GM21825 (cell line): Measurements from ENCODE around the gene SIPA1L3.
A peak's percentile ranks its signal among the peaks of the same experiment; 100 is the strongest.
"Not testable (repeated sequence)": the region's sequence is repeated elsewhere in the genome, so short reads cannot be mapped to it uniquely, and the experiment has no call there.

ENCODE experiments used
- ATAC-seq: cut with Tn5 transposase; IDR thresholded peaks from one replicate; pipeline ENCODE4 v1.9.1; 2021; ENCODE audit warnings: mild to moderate bottlenecking, moderate library complexity; ENCODE audit not compliant: unreplicated experiment

Gene SIPA1L3

DNA sequence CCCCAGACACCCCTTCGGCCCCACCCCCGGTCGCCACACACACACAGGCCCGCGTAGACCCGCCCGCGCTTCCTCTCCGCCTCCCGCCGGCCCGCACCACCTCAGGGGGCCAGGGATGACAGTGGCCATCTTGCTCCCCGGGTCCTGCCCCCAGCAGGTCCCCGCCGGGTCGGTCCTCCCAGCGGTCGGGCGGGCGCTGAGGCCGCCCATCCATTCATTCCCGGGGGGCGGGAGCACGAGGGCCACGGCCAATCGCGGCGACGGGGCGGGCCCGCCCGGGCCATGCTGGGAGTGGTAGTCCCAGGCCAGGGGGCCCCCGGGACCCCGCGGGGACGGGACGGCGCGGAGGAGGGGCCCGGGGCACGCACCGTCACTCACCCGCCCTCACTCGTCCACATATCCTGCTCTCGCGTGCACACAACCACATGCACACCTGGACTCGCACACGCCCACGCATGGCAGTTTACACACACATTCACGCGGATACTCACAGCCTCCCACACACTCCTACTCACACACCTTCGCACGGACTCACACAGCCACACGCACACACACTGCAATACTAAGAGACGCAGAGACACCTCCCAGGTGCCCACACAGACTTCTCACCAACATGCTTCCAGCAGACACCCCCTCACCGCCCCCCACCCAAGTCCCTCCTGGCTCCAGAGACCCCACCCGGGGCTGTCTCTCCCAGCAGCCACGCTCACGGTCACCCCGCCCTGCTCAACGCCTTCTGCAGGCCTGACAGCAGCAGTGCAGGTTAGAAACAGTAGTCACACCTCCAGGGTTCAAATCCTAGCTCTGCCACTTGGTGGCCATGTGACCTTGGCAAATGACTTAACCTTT is 317.2 kb downstream of the SIPA1L3 start, which contains the start of gene DPF1:
DPF1 (minus strand) TSS at position 209 of the 849 bp plus-strand sequence; CDS start at position 129, 80 bp downstream.
- no peak for ATAC-seq

DNA sequence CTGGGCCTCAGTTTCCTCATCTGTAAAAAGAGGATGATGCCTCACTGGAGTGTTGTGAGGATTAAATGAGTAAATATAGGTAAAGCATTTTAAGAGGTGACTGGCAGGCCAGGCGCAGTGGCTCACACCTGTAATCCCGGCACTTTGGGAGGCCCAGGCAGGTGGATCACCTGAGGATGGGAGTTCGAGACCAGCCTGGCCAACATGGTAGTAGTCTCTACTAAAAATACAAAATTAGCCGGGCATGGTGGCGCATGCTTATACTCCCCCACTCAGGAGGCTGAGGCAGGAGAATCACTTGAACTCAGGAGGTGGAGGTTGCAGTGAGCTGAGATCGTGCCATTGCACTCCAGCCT is 317.8 kb downstream of the SIPA1L3 start:
- ATAC-seq = not testable (repeated sequence)

DNA sequence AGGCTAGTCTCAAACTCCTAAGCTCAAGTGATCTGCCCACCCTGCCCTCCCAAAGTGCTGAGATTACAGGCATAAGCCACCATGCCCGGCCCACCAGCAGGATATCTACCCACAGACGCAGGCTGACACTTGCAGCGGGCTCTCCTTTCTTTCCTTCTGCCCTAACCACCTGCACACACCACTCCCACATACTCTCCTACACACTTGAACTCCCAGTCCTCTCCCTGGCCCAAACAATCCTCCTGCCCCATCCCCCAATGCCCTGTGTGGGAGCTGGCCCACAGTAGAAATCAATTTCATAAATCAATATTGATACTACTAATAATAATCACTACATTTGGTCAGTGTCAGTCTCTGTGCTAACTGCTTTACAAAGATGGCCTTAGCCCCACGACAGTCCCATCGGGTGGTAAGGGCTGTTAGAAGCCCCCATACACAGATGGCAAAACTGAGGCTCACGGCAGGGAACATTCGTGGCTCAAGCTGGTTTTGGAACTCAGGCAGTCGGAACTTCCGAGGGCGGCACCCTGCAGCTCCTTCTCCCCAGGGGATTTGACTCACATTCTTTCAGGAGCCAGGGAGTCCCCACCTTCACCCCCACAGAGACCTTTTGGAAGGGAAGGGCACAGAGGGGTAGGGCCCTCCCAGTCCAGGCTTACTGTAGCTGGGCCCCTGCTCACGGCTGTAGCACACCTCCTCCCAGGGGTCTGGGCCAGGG is 320.4 kb downstream of the SIPA1L3 start:
- ATAC-seq = no peak

DNA sequence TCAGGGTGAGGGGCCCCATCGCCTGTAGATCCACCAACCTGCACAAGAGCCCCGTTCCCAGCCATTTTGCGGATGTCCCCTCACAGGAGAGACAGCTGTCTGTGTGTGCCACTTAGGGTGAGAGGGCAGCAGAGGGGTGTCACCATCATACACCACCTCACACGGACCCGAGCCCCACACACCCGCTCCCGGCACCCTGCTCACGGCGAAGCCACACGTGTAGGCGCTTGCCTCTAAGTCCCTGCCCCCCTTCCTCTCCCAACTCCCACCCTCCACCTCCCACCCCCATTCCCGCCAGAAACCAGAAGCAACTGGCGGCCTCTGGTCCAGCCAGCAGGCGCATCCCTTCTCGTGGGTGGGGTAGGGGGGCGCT is 321.0 kb downstream of the SIPA1L3 start:
- no peak for ATAC-seq

DNA sequence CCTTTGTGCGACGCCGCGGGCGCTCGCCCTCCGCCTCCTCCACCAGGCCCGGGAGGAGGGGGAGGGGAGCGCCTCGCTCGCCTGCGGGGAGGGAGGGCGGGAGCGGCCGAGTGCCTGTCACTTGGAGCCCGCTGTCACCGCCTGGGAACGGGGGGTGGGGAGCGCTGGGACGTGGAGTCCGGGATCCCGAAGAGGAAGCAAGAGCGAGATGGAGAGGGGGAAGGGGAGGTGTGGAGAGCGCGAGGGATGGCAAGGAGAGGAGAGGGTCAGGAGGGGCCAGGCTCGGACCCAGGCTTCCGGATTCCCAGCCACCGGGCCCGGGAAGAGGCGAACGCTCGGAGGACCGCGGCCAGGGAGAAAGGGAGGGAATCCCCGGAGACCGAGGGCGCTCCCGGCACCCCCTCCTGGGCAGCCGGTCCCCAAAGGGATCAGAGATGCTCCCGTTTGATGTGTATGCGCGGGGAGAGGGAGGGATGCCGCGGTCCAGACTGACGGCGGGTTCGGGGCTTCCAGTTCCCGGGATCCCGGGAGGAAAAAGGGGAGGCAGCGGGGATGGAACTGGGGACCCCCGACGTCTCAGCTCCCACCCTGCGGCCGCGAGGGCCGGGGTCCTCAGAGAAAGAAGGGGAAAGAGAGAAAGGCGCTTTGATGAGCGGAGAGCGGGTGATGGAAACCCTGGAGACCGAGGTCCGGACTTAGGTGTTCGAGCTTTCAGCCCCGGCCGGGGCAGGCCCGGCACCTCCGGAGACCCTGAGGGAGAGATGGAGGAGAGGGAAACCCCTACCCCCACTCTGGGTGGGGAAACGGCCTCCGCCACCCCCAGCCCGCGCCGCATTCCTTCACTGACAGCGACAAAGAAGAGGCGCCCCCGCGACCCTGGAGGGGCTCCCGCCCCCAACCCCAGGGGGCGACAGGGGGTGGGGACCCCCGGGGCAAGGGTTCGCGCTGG is 321.8 kb downstream of the SIPA1L3 start:
- ATAC-seq = no peak

DNA sequence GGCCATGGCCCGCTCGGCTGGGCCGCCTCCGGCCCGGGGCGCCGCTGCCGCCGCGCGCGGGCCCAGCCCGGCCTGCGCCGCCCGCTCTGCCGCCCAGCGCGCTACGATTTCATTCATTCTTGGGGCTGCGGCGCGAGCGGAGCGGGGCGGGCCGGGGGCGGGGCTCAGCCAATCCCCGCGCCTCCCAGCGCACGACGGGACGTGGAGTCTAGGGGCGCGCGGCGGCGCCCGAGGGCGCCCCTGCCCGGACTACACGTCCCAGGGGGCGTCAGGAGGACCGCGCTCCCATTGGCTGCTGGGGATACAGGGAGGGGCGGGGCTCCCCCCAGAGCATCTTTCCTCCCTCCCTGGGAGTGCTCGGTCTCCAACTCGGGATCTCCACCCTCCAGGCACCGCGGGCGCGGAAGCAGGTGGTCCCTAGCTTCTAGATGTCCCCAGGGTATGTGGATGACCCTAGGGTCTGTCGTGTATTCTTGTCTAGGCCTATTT is 322.6 kb downstream of the SIPA1L3 start:
- peak; percentile 72 for ATAC-seq

DNA sequence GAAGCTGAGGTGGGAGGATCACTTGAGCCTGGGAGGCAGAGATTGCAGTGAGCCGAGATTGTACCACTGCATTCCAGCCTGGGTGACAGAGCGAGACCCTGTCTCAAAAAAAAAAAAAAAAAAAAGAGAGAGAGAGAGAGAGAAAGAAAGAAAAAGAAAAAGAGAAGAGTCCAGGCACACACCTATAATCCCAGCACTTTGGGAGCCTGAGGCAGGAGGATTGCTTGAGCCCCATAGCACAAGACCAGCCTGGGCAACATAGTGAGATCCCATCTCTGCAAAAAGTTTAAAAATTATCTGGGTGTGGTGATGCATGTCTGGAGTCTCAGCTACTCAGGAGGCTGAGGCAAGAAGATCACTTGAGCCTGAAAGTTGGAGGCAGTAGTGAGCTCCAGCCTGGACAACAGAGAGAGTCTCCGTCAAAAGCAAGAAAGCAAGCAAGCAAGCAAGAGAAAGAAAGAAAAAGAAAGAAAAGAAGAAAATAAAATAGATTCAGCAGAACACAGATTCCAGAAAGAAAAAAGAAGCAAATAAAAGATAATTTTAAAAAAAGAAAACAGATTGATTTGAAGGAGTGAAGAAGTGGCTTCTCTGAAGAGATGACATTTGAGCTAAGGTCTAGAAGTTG is 323.6 kb downstream of the SIPA1L3 start:
- not testable (repeated sequence) for ATAC-seq

DNA sequence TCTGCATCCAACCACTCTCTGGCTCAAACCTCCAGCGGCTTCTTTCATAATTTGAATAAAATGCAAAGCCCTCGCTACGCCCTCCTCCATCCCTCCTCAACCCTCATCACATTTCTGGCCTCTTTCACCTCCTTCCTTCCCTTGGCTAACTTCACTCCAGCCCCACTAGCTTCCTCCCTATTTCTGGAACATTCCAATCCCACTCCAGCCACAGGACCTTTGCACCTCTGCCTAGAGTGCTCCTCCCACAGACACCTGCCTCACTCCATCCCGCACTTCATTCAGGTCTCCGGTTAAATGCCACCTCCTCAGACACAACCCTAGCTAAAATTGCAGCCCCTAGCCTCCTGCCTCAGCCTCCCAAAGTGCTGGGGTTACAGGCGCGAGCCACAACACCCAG is 324.9 kb downstream of the SIPA1L3 start:
- ATAC-seq = no peak

DNA sequence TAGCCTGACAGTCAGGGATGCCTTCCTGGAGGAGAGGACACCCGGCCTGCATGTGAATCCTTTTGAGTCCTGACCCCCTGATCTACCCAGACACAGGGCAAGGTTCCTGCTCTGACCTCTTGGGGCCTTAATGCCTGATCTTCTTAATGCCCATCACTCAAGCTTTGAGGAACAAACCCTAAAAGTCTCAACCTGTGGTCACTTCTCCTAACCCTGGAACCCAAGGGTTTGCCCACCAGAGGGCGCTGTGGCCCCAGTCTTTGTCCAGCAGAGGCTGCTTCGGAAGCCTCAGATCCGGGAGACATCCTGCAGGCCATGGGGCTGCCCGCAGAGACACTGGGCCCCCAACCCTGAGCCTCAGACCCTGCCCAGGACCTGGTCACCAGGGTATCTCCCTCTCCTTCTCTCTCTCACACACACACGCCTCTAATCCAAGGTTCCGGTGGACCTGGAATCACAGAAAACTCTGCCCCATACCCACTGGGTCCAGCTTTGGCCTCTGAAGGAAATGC is 326.8 kb downstream of the SIPA1L3 start:
- ATAC-seq = no peak

DNA sequence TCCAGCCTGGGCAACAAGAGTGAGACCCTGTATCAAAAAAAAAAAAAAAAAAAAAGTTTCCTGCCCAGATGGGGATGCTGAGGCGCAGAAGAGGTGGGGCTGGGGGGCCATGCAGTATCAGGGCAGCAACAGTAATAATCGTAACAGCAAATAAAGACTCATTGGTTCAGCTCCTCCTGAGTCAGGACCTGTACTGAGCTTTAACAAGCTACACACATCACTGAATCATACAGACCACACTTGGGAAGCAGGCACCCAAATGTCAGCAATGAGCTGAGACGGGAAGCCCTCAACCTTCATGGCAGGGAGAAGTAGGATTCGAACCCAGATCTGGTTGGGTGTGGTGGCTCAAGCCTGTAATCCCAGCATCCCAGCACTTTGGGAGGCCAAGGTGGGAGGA is 327.6 kb downstream of the SIPA1L3 start:
- no peak for ATAC-seq

DNA sequence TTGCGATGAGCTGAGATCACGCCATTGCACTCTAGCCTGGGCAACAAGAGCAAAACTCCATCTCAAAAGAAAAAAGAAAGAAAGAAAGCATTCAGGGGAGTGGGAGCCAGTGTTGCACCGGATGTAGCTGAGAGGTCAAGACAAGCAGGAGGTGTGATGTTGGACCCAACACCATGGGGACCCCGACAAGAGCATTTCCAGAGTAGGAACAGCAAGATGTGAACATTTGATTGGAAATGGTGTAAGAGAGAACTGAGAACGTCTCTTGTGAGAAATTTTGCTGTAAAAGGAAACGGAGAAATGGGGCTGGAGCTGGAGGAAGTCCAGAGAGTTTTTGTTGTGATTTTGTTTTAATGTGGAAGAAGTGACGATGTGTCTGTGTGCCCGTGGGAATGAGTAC is 332.8 kb downstream of the SIPA1L3 start:
- no peak for ATAC-seq

DNA sequence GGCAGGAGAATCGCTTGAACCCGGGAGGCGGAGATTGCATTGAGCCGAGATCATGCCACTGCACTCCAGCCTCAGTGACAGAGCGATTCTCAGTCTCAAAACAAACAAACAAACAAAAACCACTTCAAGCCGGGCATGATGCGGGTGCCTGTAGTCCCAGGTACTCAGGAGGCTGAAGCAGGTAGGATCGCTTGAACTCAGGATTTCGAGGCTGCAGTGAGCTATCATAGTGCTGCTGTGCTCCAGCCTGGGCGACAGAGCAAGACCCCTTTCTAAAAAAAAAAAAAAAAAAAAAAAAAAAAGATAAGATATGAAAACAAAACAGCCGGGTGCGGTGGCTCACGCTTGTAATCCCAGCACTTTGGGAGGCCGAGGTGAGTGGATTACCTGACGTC is 336.3 kb downstream of the SIPA1L3 start:
- ATAC-seq = no peak

DNA sequence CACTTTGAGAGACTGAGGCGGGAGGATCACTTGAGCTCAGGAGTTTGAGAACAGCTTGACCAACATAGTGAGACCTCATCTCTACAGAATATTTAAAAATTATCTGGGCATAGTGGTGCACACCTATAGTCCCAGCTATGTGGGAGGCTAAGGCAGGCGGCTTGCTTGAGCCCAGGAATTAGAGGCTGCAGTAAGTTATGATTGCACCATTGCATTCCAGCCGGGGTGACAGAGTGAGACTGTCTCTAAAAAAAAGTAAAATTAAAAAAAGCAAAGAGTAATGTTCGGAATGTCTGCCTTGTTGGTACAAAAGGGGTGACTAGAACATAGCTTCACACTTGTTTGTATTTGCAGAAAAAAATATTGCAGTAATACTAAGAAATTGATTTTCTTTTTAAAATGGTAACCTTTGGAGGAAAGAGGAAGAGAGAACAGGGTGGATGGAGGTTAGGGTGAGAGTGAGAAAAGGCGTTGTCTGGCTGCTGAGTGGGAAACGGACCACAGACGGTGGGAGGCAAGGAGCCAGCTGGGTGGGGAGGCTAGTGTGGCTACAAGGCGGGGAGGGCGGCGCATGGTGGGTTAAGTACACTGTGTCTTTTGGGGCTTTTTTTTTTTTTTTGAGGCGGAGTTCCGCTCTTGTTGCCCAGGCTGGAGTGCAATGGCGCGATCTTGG is 339.0 kb downstream of the SIPA1L3 start:
- no peak for ATAC-seq

DNA sequence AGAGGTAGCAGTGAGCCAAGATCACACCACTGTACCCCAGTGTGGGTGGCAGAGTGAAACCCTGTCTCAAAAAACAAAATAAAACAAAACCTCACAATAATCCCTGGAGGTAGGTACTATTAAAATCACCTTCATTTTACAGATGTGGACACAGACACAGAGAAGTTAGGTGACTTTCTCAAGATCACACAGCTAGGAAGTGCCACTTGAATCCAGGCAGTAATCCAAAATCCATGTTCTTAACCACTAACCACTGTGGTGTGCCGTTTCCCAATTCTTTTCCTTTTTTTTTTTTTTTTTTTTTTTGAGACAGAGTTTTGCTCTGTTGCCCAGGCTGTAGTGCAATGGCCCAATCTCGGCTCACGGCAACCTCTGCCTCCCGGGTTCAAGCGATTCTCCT is 340.1 kb downstream of the SIPA1L3 start:
- no peak for ATAC-seq

DNA sequence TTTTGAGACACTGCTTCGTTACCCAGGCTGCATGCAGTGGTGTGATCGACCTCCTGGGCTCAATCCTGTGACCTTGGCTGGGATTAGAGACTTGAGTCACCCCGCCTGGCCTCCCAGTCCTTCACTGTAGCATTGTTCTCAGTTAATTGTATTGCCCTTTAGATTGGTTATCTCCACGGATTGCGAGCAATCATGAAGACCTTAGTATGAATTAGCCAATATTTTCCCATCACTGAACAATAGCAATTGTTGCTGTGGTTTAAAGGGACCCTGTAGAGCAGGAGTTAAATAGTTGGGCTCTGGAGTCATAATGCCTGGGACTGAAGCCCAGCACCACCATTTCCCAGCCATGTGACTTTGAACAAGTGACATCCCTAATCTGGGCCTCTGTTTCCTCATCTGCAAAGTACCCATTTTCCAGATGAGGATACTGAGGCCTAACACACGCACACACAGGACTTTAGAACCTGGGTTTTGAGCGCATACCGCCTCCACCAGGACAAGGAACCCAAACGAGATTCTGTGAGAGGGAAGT is 340.8 kb downstream of the SIPA1L3 start:
- ATAC-seq = no peak

DNA sequence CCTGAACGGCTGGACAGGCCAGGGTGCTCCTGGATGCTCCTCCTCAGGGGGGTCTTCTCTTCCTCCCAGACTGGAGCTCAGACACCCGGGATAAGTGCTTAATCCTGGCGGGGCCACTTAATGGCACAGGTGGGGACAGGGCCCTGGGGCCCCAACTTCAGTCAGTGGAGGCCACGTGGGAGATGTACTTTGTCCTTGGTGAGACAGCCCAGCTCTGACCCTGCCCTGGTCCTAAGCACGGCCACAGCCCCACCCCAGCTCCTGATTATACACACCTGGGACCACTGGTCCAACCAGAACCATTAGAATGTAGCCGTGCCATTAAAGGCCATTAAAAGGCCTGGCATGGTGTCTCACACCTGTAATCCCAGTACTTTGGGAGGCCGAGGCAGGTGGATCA is 341.4 kb downstream of the SIPA1L3 start:
- no peak for ATAC-seq

DNA sequence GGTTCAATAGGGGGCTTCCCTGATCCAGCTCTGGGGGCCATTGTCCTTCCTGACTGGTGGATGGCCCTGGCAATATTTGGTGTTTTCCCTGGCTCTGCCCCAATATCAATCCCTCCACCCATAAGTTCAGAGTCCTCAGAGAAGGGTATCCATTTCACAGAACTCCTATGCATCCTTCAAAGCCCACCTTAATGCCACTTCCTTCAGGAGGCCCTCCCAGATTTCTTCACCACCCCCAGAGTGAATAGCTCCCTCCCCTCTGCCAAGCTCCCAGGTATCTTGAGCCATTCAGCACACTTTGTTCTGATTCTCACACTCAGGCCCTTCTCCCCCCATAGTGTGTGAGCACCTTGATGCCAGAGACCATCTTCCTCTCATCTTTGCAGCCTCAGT is 343.4 kb downstream of the SIPA1L3 start:
- ATAC-seq = no peak

DNA sequence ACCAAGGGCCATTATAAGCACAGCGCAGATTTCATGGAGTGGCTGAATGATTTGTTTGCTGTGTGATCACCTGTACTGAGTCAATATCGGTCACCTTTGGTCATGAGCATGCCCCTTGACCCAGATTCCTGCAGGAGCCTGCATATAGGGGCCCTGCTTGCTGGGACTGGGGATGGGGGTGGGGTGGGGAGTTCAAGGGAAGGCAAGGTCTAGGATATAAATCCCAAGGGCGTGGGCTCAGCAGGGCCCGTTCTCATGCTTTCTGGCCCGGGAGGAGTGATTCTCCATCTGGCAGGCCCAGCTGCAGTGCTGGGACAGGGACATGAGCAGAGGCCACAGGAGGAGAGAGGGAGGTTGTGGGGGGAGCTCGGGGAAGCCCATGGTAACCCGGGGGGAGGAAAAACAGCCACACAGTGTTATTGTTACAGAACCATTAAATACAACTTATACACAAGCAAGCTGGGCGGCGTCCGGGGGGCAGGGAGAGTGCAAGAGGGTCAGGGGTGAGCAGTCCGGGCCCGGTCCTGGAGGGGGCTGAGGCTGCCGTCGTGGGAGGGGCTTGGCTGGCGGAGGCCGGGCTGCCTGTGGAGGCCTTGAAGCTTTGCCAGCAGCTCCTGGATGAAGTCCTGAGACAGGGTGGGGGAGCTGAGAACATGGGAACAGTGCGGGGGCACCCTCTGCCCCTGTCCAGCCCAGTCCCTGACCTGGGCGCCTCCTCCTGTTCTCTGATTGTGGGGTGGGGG is 344.0 kb downstream of the SIPA1L3 start:
- no peak for ATAC-seq

DNA sequence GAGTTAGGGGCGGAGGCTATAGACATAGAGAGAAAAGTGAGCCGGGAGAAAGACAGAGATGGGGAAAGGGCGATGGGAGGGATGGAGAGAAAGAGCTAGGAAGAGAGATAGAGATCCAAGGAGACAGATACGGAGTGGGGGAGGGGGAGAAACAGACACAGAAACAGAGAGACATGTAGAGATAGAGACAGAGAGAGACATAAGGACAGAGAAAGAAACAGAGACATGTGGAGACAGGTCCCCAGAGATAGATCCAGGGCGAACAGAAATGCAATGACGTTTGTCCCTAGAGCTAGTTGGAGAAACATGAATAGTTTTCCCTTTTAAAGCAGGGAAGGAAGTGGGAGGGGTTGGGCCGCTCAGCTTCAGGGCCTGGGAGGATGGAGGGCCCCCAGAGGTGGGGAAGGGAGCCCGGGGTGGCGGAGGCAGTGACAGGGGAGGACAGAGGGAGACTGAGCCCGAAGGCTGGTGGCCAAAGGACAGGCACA is 344.6 kb downstream of the SIPA1L3 start:
- ATAC-seq = no peak
